ENCODE data around the gene DNAH3. TPM values are rescaled to one million over a fixed set of nuclear protein-coding genes. Genes with fewer than 3 reads are reported as not detected.
"Not testable (repeated sequence)": the region's sequence is repeated elsewhere in the genome, so short reads cannot be mapped to it uniquely, and the experiment has no call there.

DNAH3 gene
- total RNA-seq, 1 experiment from 2014 or later: 0.57 TPM

GRCh38 chr16:20973201-20973600 is 177.4 kb downstream of the DNAH3 start:
- DNase-seq (ENCODE audit: low spot score); H3K27me3 Mint-ChIP-seq (ENCODE audit: low read depth); H3K36me3 Mint-ChIP-seq; ATAC-seq; H3K9me3 Mint-ChIP-seq; H3K4me3 Mint-ChIP-seq; H3K27ac Mint-ChIP-seq; CTCF ChIA-PET; POLR2A ChIA-PET: not testable (repeated sequence)
- H3K4me1 Mint-ChIP-seq: peaks cover 45% of the 10 kb centered on the region

GRCh38 chr16:20971401-20971800 is 179.2 kb downstream of the DNAH3 start:
- Mint-ChIP-seq H3K36me3 (no peaks in the 10 kb centered on the region), H3K27ac (no peak overlapping the region), H3K27me3 (ENCODE audit: low read depth) (no peaks in the 10 kb centered on the region), H3K4me3 (no peak overlapping the region), H3K4me1 (peaks cover 62% of the 10 kb centered on the region), H3K9me3 (no peaks in the 10 kb centered on the region)
- no peak for DNase-seq (ENCODE audit: low spot score)
- ChIA-PET CTCF (no interaction called here), POLR2A (no interaction called here)
- no peak for TF ChIP-seq RORB (CRISPR knock-in tag; IDR thresholded peaks at IDR 0.05)
- no peak for TF ChIP-seq JAZF1 (CRISPR knock-in tag; IDR thresholded peaks at IDR 0.05)
- TF ChIP-seq ZNF138 (CRISPR knock-in tag; conservative IDR thresholded peaks at IDR 0.05): no peak
- TF ChIP-seq ZBTB43 (CRISPR knock-in tag; IDR thresholded peaks at IDR 0.05): no peak
- TF ChIP-seq CTCF (IDR thresholded peaks at IDR 0.05): no peak
- TF ChIP-seq PRDM15 (CRISPR knock-in tag; IDR thresholded peaks at IDR 0.05): no peak
- TF ChIP-seq IRF1 (CRISPR knock-in tag; IDR thresholded peaks at IDR 0.05): no peak
- TF ChIP-seq ZNF671 (CRISPR knock-in tag; IDR thresholded peaks at IDR 0.05): no peak
- TF ChIP-seq ATF1 (CRISPR knock-in tag; IDR thresholded peaks at IDR 0.05): no peak
- TF ChIP-seq FOXP4 (CRISPR knock-in tag; IDR thresholded peaks at IDR 0.05): no peak
- TF ChIP-seq OVOL2 (CRISPR knock-in tag; IDR thresholded peaks at IDR 0.05; ENCODE audit: borderline replicate concordance): no peak
- TF ChIP-seq ESRRA (CRISPR knock-in tag; IDR thresholded peaks at IDR 0.05; ENCODE audit: borderline replicate concordance): no peak
- no peak for TF ChIP-seq E2F5 (CRISPR knock-in tag; IDR thresholded peaks at IDR 0.05)
- no peak for ATAC-seq
